HG03280 (cell line): ENCODE data around the gene CLUH.

Experiments used
- ATAC-seq: cut with Tn5 transposase; IDR thresholded peaks from one replicate; pipeline ENCODE4 v1.9.1; 2021; ENCODE audit warnings: mild to moderate bottlenecking, moderate library complexity; ENCODE audit not compliant: unreplicated experiment

CLUH gene

DNA sequence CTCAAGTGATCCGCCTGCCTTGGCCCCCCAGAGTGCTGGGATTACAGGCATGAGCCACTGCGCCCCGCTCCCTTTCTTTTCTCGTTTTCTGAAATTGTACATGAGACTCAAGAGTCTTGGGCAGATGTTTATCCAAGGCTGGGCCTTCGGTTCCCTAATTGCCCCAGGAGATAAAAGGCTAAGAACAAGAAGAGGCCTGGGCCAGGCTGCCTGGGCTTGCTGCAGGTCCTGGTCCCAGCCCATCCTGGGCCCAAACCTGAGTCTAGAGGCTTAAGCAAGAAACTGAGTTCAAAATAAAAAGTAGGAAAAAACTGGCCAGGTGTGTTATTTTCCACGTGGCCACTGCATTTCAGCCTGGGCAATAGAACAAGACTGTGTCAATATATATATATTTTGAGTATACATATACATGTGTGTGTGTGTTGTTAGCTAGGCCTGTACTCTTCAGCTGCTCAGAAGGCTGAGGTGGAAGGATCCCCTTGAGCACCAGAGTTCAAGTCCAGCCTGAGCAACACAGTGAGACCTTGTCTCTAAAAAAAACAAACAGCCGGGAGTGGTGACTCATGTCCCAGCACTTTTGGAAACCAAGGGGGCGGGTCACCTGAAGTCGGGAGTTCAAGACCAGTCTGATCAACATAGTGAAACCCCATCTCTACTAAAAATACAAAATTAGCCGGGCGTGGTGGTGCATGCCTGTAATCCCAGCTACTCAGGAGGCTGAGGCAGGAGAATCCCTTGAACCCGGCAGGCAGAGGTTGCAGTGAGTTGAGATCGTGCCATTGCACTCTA lies 6.8 kb upstream of the CLUH start:
- ATAC-seq, result no peak

GRCh38 chr17:2716649-2717048 lies 5.1 kb upstream of the CLUH start:
- ATAC-seq, result no peak

DNA sequence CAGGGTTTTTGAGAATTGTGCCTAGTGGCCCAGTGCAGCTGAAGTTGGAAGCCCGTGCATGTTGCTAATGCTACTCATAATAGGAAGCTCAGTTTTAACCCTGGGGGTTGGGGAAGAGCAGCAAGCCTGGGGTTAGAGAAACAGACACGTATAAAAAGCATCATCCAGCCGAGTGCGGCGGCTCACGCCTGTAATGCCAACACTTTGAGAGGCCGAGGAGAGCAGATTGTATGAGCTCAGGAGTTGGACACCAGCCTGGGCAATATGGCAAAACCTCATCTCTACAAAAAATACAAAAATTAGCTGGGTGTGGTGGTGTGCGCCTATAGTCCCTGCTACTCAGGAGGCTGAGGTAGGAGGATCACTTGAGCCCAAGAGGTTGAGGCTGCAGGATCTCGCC lies 2.3 kb upstream of the CLUH start:
- ATAC-seq, result no peak

DNA sequence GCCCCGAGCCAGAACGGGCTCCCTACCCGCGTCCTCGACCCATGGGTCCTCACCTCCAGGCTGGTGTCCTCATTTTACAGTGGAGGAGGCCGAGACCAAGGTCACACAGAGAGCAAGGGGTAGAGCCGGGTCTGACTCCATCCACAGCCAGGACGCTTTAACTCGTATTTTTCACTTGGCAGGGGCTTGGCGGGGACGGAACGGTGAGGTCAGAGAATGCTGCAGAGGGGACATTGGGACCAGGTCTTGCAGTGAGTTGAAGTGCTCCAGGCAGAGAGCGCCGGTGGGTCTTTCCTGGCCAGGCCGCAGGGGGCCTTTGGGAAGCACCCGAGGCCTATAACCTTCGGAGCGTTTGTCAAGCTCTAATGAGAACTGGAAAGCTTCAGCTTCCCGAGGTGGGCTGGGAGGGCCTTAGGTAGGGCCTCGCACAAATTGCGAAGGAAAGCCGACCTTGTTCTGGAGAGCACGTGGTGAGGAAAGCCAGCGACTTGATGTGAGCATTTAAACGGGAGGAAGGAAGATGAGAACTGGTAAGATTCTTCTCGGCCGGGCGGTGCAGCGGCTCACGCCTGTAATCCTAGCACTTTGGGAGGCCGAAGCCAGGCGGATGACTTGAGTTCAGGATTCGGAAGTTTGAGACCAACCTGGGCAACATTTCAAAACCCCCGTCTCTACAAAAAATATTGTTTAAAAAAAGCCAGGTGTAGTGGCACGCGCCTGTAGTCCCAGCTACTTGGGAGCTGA lies 908 bp upstream of the CLUH start:
- ATAC-seq, result no peak

- ATAC-seq, result peak; percentile 18
Observed at GRCh38 chr17:2710803-2711607, 559 bp downstream of the CLUH start.

GRCh38 chr17:2710071-2710802 lies 1.3 kb downstream of the CLUH start:
- no peak for ATAC-seq

DNA sequence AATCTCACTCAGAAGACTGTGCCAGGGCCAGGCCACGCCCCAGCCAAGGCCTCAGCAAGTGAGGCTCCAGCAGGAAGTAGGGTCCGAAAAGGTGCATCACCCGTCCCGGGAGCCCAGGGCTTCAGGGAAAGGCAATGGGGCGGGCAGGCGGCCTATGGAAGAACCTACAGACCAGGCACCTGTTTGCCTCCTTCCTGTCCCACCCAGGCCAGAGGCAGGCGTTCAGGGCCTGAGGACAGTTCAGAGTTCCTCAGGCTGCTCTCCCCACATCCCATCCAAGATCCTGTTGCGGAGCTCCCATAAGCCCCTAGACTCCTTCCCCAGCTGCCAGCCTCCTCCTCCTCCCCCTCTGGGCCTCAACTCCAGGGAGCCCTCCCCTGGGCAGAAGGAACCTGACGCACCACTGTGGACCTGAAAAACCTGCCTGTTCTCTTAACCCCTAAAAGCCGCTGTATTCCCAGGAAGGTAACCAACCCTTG lies 2.3 kb downstream of the CLUH start:
- ATAC-seq, result no peak

DNA sequence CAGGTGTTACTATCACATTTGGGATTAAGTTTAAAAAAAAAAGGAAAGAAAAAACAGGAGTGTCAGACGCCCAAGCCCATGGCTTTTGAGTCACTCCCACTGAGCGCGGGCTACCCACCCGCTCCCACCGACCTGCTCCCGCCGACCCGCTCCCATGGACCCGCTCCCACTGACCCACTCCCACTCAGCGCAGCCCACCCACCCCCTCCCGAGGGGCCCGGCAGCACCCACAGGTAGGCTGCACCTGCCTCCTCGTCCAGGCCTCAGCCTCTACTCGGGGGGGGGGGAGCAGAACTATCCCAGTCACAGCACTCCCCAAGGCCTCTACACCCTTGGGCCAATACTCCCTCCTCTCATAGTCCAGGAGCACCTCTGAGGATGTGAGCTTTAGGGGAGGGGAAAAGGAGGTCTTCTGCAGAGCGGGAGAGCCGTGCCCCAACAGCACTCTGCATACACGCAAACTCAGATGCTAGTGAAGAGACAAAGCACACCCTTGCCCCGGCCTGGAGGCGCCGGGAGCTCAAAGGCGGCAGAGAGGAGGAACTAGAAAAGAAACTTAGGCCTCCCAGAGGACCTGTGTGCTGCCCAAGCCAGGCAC lies 2.9 kb downstream of the CLUH start:
- ATAC-seq, result no peak

DNA sequence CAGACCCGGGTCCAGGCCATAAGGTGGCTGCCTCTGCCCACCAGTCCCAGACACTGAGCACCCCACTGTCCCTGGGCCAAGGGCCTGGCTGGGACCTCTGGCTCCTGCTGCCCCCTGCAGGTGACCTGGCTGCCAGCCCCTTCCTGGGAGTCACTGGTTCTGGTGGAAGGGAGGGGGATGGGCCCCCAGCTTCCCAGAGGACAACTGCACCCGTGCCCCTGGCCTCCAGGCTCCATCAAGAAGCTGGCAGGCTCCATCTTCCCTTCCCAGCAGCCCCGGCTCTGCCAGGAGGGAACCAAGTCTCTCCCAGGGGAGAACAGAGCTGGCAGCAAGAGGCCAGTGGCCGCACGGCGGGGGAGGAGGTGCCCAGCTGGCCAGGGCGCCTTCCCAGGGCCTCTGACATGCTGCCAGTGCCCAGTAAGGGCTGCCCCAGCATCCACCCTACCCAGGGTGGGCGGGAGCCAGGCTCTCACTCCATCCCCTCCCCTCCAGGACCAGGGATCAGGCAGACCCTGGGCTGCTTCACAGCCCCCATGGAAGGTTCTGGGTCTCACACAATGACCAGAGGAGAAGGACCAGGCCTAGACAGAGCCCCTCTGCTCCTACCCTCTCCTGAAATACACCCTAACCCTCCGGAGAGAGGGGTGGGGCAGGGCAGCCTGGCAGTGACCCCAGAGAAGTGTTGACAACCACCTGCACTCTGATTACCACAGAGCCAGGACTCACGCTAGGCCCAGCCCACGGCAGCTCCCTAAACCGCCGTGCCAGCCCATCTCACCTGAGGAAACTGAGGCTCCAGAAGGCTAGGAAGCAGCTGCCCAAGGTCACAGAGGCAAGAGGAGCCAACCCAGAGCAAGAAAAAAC lies 3.6 kb downstream of the CLUH start:
- ATAC-seq, result no peak

GRCh38 chr17:2706911-2707510 lies 4.6 kb downstream of the CLUH start:
- ATAC-seq, result no peak

DNA sequence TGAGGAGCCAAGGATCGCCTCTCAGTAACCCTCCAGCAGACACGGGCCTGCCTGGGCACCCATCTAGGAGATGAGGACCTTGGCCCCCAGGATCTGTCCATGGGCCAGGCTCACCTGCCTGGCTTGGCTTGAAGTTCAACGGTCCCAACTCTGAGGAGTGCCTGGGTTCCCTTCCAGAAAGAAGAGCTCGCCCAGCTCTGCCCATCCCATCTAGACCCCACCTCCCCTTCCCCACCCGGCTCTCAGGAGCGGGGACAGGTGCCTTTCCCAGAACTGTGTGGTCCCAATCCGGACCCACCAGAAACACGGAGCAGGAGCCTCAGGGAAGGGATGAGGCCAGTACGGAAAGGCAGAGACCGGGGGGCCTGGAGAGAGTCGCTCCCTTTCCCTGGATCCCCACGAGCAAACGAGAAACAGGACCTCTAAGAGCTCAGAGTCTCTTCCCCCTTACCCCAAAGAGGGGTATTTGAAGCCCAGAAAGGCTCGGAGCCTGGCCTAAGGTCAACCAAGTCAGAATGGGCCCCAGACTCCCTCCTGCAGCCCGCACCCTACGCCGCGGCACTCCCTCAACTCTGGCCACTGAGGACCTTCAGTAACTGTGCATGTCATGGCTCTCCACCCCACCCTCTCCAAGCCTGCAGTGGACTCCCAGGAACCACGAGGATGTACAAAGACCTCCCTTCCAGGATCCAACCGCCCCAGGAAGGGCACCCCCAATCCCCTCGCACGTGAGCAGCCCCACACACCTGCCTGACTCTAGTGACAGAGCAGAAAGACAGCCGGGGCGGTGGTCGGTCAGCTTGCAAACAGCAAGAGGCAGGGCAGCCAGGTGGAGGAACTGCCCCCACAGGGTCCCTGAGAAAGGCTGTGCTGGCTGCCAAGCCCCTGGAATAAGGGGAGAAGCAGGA lies 5.4 kb downstream of the CLUH start:
- no peak for ATAC-seq

- ATAC-seq, result no peak
Observed at GRCh38 chr17:2705263-2705662, 6.3 kb downstream of the CLUH start.

DNA sequence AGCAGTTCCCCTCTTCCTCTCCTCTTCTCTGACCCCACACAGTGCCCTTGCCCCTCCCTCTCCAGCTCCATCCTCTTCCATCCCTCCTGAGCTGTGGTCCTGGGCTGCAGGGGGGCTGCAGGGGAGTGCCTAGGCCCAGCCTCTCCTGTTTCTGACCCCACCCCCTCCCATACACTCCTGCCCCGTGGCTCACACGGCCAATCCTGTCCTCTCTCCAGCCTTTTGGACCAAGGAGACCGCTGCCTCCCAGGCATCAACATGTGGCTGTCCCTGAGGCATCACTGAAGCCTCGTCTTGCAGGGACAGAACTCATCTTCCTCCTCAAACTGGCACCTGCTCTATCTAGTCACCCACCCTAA lies 6.7 kb downstream of the CLUH start:
- no peak for ATAC-seq

- no peak for ATAC-seq
Observed at GRCh38 chr17:2704031-2704889, 7.3 kb downstream of the CLUH start.

- ATAC-seq, result no peak
Observed at GRCh38 chr17:2703606-2704005, 8.0 kb downstream of the CLUH start.

DNA sequence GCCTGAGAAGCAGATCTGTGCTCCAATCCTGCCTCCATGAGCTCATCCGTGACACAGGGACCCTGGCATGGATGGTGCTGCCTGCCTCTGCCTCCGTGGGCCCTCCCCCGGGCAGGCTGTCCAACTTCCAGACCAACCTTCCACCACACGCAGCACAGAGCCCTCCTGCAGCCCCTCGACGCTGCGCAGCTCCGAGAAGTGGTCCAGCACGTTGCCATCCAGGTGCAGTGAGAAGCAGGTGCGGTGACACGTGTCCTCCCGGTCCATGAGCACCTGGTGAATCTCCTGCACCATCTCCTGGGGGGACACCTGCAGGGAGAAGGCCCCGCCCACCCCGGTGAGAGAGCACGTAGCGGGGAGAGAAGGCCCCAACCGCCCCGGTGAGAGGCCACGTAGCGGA lies 8.4 kb downstream of the CLUH start:
- ATAC-seq, result no peak
